Fibroblast of skin of right biceps (primary cell): Measurements from ENCODE around the gene CHRNB2.

Source experiments
- DNase-seq: peaks from one replicate; pipeline ENCODE4 v3.0.0-alpha.2; 2013

Gene CHRNB2

GRCh38 chr1:154614247-154614646, 46.7 kb downstream of the CHRNB2 start:
- no peak for DNase-seq

GRCh38 chr1:154614901-154615300, 47.3 kb downstream of the CHRNB2 start:
- DNase-seq, result no peak

- no peak for DNase-seq
Observed at GRCh38 chr1:154615411-154615810, 47.8 kb downstream of the CHRNB2 start.

GRCh38 chr1:154616659-154617345, 49.2 kb downstream of the CHRNB2 start:
- no peak for DNase-seq

GRCh38 chr1:154619181-154619948, 51.8 kb downstream of the CHRNB2 start:
- no peak for DNase-seq

GRCh38 chr1:154620751-154621150, 53.2 kb downstream of the CHRNB2 start:
- DNase-seq, result no peak

- no peak for DNase-seq
Observed at GRCh38 chr1:154621875-154622274, 54.3 kb downstream of the CHRNB2 start.

- no peak for DNase-seq
Observed at GRCh38 chr1:154622503-154623039, 55.0 kb downstream of the CHRNB2 start.

- DNase-seq, result no peak
Observed at GRCh38 chr1:154623358-154623757, 55.8 kb downstream of the CHRNB2 start.

GRCh38 chr1:154624746-154625643, 57.4 kb downstream of the CHRNB2 start:
- peak; percentile 87 for DNase-seq

- DNase-seq, result no peak
Observed at GRCh38 chr1:154626456-154627256, 59.1 kb downstream of the CHRNB2 start.

- DNase-seq, result peak; percentile 94
Observed at GRCh38 chr1:154627257-154628120, 59.9 kb downstream of the CHRNB2 start.

GRCh38 chr1:154628121-154628405, 60.5 kb downstream of the CHRNB2 start:
- no peak for DNase-seq

GRCh38 chr1:154629061-154629674, 61.6 kb downstream of the CHRNB2 start:
- DNase-seq, result no peak
